Activated T-helper 1 cell treated with Interleukin-2 at 50 U/mL for 16 hours (primary cell): ENCODE measurements around the gene DHRSX.
"Not testable (repeated sequence)": the region's sequence is repeated elsewhere in the genome, so short reads cannot be mapped to it uniquely, and the experiment has no call there.

ENCODE experiments used
- DNase-seq: peaks from one replicate; pipeline ENCODE4 v3.0.0-alpha.2; 2020; ENCODE audit warnings: low read depth

Gene DHRSX

DNA sequence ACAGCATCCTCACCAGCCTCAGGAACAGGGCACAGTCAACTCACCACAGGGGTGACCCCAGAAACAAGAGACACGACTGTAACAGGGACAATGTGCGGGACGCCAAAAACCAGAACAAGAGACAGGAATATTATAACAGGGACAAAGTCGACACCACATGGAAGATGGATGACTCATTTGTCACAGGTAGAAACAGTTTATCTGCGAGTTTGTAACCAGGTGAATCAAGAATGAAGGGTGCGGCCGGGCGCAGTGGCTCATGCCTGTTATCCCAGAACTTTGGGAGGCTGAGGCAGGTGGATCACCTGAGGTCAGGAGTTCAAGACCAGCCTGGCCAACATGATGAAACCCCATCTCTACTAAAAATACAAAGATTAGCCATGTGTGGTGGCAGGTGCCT lies 44.7 kb downstream of the DHRSX start:
- DNase-seq = not testable (repeated sequence)

DNA sequence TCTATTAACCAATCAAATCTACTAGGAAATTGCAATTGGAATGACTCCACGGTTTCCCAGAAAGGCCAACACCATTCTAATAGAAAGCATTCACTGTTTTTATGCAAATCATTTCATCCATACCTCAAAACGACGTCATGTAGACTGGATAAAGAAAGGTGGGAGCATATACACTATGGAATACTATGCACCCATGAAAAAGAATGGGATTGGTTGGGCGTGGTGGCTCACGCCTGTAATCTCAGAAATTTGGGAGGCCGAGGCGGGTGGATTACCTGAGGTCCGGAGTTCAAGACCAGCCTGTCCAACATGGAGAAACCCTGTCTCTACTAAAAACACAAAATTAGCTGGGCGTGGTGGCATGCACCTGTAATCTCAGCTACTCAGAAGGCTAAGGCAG lies 46.2 kb downstream of the DHRSX start:
- not testable (repeated sequence) for DNase-seq

DNA sequence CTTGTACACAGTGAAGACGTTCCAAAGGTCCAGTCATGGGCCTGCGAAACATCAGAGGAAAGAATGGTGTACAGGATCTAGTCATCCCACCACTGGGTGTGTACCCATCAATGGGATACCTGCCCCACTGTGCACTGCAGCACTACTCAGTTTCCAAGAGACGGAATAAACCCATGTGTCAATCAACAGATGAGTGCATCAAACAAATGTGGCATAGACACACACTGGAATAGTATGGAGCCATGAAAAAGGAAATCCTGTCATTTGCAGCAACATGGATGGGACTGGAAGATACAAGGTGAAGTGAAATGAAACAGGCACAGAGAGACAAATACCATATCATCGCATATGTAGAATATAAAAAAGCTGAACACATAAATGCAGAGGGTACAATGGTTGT lies 48.0 kb downstream of the DHRSX start:
- no peak for DNase-seq

DNA sequence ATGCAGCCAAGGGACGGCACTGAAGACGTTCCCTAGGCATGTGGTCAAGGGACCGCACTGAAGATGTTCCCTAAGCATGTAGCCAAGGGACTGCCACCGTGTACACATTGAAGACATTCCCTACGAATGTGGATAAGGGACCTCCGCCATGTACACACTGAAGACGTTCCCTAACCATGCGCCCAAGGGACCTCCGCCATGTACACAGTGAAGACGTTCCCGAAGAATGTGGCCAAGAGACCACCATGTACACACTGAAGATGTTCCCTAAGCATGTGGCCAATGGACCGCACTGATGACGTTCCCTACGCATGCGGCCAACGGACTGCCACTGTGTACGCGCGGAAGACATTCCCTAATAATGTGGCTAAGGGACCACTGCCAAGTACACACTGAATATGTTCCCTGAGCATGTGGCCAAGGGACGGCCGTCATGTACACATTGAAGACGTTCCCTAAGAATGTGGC lies 48.4 kb downstream of the DHRSX start:
- no peak for DNase-seq

DNA sequence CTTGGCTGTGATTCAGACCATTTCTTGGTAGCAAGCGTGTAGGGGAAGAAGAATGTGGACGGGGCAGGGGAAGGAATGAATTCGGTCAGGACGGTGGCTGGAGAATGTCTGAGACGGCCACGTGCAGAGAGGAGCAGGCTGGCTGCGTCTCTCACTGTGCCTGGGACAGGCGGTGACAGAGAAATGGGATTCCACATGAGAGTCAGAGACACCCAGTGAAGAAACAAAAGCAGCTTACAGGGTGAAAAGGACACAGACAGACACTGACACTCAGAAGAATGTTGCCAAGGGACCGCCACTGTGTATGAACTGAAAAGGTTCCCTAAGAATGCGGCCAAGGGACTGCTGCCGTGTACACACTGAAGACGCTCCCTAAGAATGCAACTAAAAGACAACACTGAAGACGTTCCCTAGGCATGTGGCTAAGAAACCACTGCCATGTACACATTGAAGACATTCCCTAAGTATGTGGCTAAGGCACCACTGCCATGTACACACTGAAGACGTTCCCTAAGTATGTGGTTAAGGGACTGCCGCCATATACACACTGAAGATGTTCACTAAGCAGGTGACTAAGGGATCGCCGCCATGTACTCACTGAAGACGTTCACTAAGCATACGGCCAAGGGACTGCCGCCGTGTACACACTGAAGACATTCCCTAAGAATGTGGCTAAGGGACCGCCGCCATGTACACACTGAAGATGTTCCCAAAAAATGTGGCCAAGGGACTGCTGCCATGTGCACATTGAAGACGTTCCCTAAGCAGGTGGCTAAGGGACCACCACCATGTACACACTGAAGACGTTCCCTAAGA lies 49.1 kb downstream of the DHRSX start:
- DNase-seq = no peak

DNA sequence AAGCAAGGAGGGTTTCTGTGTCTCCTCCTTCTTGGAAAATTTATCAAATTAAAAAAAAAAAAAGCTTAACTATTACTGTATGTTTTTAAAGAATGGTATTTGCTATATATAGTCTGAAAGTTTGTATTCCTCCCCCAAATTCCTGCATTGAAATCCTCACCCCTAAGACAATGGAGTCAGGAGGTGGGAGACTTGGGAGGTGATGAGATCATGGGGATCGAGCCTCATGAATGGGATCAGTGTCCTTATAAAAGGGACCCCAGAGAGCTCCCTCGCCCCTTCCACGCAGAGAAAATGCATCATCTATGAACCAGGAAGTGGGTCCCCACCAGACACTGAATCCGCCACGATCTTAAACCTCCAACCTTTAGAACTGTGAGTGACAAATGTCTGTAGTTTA lies 50.1 kb downstream of the DHRSX start:
- no peak for DNase-seq

DNA sequence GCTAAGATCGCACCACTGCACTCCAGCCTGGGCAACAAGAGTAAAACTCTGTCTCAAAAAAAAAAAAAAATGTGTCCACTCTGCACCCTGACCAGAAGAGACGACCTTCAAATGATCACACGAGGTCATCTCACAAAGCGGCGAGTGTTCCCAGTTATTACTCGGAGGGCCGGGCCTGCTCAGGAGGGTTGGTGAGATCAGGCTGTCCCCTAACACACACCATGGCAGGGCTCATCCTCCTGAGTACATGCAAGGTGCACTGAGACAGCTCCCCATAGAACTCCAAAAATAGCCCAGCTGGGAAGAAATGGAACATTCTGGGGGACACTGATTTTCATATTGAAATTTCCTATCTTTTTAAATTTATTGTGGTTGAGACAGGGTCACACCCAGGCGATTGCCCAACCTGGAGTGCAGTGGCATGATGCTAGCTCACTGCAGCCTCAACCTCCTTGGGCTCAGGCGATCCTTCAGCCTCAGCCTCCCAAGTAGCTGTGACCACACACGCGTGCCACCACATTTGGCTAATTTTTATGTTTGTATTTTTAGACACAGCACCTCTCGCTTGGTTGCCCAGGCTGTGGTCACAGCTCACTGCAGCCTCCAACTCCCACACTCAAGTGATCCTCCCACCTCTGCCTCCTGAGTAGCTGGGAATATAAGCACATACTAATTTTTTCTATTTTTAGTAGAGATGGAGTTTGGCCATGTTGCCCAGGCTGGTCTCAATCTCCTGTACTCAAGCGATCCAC lies 51.5 kb downstream of the DHRSX start:
- no peak for DNase-seq

DNA sequence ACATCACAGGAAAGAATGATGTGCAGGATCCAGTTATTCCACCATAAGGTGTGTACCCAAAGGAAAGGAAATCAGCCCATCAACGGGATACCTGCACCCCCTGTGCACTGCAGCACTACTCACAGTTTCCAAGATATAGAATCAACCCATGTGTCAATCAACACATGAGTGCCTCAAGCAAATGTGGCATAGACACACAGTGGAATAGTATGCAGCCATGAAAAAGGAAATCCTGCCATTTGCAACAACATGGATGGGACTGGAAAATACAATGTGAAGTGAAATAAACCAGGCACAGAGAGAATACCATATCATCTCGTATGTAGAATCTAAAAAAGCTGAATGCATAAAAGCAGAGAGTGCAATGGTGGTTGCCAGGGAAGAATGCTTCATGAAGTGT lies 53.3 kb downstream of the DHRSX start:
- DNase-seq = no peak

DNA sequence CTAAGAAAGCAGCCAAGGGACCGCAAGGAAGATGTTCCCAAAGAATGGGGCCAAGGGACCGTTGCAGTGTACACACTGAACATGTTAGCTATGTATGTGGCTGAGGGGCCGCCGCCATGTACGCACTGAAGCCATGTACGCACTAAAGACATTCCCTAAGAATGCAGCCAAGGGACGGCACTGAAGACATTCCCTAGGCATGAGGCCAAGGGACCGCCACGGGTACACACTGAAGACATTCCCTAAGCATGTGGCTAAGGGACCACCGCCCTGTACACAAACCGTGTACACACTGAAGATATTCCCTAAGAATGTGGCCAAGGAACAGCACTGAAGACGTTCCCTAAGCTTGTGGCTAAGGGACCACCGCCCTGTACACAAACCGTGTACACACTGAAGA lies 54.0 kb downstream of the DHRSX start:
- DNase-seq = no peak

DNA sequence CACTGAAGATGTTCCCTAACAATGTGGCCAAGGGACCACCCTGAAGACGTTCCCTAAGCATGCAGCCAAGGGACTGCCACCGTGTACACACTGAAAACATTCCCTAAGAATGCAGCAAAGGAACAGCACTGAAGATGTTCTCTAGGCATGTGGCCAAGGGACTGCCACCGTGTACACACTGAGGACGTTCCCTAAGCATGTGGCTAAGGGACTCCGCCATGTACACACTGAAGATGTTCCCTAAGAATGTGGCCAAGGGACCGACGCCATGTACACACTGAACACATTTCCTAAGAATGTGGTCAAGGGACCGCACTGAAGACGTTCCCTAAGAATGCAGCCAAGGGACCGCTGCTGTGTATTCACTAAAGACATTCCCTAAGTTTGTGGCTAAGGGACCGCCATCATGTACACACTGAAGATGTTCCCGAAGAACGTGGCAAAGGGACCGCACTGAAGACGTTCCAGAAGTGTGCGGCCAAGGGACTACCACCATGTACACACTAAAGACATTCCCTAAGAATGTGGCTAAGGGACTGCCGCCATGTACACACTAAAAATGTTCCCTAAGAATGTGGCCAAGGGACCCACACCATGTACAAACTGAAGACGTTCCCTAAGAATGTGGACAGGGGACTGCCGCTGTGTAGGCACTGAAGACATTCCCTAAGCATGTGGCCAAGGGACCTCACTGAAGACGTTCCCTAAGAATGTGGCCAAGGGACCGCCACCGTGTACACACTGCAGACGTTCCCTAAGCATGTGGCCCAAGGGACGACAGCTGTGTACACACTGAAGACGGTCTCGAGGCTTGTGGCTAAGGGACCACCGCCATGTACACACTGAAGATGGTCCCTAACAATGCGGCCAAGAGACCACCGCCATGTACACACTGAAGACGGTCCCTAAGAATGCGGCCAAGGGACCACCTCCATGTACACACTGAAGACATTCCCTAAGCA lies 54.8 kb downstream of the DHRSX start:
- DNase-seq = no peak

DNA sequence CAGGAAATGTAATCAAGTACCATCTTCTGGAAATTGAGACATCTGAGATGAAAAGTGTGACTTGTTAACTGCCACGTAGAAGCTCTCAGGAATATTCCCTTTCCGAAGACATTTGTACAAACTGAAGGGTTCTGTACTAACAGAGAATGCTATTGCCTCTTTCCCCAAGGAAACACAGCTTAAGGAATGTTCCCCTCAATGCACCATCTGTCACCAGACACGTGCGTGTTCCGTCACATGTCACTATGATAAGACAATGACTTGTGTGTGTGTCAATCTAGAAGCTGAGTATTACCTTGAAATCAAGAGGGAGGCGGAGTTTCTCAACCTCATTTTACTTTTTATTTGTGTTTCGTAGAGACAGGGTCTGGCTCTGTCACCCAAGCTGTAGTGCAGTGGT lies 58.1 kb downstream of the DHRSX start:
- DNase-seq = no peak

DNA sequence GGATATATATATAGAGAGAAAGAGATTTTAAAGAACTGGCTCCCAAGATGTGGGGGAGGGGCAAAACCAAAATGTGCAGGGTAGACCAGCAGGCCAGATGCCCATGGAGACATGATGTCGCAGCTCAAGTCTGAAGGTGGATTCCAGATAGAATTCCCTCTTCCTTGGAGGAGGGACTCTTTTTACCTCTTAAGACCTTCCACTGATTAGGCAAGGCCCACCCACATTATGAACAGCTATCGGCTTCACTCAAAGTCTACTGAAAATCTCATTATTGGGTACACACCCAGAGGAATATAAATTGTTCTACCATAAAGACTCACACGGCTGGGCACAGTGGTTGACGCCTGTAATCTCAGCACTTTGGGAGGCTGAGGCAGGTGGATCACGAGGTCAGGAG lies 59.3 kb downstream of the DHRSX start:
- DNase-seq = no peak

DNA sequence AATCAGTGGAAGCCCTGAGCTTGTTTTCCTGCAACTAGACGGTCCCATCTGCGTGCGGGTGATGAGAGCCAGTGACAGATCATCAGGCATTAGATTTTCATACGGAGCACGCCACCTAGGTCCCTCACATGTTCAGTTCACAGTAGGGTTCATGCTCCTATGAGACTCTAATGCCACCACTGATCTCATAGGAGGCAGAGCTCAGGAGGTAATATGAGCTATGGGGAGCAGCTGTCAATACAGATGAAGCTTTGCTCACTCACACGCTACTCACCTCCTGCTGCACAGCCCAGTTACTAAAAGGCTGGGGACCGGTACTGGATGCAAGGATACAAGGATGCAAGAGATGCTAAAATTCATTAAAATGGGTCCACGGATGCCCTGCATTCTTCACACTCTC lies 61.2 kb downstream of the DHRSX start:
- no peak for DNase-seq

DNA sequence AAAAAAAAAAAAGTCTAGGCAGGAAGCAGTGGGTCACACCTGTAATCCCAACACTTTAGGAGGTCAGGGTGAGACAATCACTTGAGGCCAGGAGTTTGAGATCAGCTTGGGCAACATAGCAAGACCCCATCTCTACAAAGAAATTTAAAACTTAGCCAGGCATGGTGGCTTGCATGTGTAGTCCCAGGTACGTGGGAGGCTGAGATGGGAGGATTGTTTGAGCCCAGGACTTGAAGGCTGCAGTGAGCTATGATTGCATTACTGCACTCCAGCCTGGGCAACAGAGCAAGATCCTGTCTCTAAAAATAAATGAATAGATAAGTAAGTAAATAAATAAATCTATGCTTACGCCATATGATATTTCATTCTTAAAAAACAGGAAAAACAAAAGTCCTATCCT lies 65.3 kb downstream of the DHRSX start:
- no peak for DNase-seq

DNA sequence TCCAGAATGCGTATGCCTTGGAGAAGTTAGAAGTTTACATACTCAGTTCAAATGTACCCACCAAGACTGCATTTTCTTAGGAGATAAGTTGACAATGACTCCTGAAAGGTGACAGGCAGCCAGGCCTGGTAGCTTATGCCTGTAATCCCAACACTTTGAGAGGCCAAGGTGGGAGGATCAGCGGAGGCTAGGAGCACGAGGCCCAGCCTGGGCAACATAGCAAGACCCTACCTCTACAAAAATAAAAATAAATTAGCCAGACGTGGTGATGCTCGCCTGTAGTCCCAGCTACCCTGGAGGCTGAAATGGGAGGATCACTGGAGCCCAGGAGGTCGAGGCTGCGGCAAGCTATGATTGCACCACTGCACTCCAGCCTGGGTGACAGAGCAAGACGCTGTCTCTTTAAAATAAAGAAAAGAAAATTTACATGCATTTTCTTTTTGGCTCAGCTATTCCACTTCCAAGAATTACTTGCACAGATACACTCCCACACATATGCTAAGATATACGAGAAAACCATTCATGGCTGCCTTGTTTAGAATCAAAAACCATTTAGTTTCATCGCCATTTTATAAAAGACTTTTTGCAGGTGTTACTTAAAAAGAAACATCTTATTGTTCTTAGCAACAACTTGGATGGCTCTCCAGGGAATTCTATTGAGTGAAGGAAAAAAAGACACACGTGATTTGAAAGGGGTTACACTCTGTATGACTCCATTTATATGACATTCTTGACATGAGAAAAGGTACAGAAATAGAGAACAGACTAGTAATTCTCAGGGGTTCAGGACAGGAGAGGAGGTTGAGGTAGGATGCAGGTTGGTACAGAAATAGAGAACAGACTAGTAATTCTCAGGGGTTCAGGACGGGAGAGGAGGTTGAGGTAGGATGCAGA lies 66.3 kb downstream of the DHRSX start:
- no peak for DNase-seq

DNA sequence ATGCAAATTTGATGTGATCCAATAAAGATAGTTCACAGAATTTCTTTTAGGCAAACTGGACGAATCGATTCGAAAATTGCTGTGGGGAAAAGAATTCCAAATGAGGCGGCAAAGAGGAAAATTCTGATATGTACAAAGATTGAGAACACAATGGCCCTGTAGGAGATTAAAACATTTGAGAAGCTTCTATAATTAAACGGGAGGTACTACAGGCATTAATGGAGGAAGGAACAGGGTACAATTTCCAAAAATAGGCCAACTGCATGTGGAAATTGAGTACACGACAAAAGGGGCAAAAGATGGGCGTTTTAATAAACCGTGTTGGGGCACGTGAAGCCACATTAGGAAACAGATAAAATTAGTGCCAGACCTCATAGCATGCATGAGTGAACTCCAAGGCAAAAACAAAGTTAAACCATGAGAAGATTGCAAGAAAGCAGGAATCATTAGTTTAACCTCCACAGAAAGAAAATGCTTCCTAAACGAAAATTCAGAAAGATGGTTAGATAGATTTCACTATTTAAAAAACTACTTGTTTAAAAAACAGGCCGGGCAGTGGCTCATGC lies 68.4 kb downstream of the DHRSX start:
- DNase-seq = no peak

DNA sequence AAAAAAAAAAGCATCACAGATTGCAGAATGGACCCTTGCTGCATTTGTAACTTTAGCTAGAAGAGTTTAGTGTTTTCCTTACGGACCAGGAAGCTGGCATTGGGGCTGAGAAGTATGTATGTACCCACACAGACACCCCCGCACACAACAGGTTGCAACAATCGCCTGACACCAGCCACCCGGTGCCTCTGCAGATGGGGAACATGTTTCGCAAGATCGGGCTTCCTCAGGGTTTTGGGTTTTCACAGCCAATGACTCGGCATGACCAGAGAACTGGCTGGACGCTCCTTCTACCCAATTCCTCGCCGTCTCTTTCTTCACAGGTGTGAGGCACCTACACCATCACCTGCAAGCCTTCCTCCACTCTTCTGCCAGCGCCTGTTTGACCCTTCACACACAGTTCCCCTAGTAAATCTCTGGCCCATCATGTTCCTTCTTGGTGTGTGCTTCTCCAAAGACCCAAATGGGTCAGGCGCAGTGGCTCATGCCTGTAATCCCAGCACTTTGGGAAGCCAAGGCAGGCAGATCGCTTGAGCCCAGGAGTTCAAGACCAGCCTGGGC lies 70.4 kb downstream of the DHRSX start:
- DNase-seq = no peak

DNA sequence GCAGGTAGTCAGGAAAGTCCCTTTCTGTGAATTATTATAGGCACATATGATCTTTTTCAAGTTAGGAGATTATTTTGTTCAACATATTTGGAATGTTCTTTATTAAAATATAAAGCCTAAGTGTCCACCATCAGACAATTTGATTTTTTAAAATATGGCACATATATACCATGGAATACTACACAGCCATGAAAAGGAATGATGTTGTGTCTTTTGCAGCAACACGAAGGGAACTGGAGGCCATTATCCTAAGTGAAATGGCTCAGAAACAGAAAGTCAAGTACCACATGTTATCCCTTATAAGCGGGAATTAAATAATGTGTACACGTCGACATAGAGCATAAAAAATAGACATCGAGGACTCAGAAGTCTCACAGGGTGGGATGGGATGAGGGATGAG lies 73.0 kb downstream of the DHRSX start:
- no peak for DNase-seq

DNA sequence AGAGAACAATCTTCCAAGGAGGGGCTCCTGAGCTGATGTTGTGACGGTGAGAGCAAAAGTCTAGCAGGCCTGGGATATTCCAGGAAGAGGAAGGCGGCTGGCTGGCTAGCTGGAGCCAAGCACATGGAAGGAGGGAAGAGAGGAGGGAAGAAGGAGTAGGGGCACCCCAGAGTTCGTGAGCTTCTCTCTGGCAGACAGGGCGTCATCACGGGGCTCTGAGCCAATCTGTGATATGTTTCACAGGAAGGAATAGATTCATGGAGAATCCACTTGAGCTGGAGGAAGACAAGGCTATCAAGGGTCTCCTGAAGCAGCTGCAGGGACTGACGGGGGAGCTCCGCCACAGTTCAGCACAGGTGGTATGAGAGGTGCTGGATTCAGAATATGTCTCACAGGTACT lies 73.6 kb downstream of the DHRSX start:
- no peak for DNase-seq

DNA sequence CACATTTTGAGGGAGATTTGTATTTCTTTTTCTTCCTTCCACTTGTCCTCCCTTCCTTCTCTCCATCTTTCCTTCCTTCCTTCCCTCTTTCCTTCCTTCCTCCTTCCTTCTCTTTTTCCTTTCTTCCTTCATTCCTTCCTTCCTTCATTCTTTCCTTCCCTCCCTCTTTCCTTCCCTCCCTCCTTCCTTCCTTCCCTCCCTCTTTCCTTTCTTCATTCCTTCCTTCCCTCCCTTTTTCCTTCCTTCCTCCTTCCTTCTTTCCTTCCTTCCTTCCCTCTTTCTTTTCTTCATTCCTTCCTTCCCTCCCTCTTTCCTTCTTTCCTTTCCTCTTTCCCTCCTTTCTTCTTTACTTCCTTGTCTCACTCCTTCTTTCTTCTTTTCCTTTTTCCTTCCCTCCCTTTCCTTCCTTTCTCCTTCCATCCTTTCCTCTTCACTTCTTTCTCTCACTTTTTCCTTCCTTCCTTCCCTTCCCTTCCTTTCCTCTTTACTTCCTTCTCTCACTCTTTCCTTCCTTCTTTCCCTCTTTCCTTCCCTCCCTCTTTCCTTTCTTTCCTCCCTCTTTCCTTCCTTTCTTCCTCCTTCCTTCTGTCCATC lies 74.4 kb downstream of the DHRSX start:
- no peak for DNase-seq
